Lung (tissue), 12 donors: ENCODE measurements around the gene CBFA2T2. TPM values are rescaled to one million over a fixed set of nuclear protein-coding genes. Genes with fewer than 3 reads are reported as not detected.

Source experiments
- ATAC-seq: fragments of 200-7000 bp; cut with Tn5 transposase; one replicate; pipeline ENCODE4 v1.9.1; 2020; ENCODE audit warnings: moderate number of reproducible peaks; ENCODE audit not compliant: insufficient read depth, low FRiP score
- DNase-seq, 3 donors: peaks; one replicate each; pipeline ENCODE4 v3.0.0-alpha.2; 2013 to 2017
- H3K27ac ChIP-seq, 2 donors: one replicate each; pipeline ENCODE4 v1.5.1; 2013; ENCODE audit warnings: mild to moderate bottlenecking in 2 of 2, moderate library complexity in 2 of 2, control low read depth in 1 of 2, inconsistent platforms in 1 of 2, low read depth in 1 of 2, low read length in 1 of 2
- H3K27me3 ChIP-seq, 3 donors: one replicate each; pipeline ENCODE4 v1.5.1; 2013; ENCODE audit warnings: low read length in 2 of 3; ENCODE audit not compliant: control insufficient read depth in 3 of 3, insufficient read depth in 3 of 3
- H3K36me3 ChIP-seq, 4 donors: one replicate each; pipeline ENCODE4 v1.5.1; 2013; ENCODE audit warnings: low read length in 4 of 4, mild to moderate bottlenecking in 1 of 4, moderate library complexity in 1 of 4; ENCODE audit not compliant: control insufficient read depth in 4 of 4, insufficient read depth in 4 of 4
- H3K4me1 ChIP-seq, 5 donors: one replicate each; pipeline ENCODE4 v1.5.1; 2013; ENCODE audit warnings: low read length in 5 of 5, mild to moderate bottlenecking in 2 of 5, moderate library complexity in 1 of 5; ENCODE audit not compliant: control insufficient read depth in 5 of 5, insufficient read depth in 5 of 5
- H3K4me3 ChIP-seq: one replicate; pipeline ENCODE4 v1.5.1; 2013; ENCODE audit warnings: mild to moderate bottlenecking, control low read depth, moderate library complexity
- H3K9ac ChIP-seq, 2 donors: one replicate each; pipeline ENCODE4 v1.5.1; 2013; ENCODE audit warnings: low read length in 2 of 2, control low read depth in 1 of 2; ENCODE audit not compliant: insufficient read depth in 1 of 2
- H3K9me3 ChIP-seq, 4 donors: one replicate each; pipeline ENCODE4 v1.5.1; 2013; ENCODE audit warnings: low read length in 3 of 4, mild to moderate bottlenecking in 1 of 4, moderate library complexity in 1 of 4; ENCODE audit not compliant: control insufficient read depth in 4 of 4, insufficient read depth in 3 of 4
- CTCF ChIP-seq: IDR thresholded peaks from 2 replicates; pipeline ENCODE4 v1.5.1; 2012; ENCODE audit warnings: mild to moderate bottlenecking; ENCODE audit errors: control extremely low read depth, extremely low read depth
- WGBS, 2 donors: extraction: QIAGEN DNeasy Blood & Tissue Kit; methylation state at CpG; one replicate each; pipeline ENCODE4 v1.1.7; 2013; 5-methylcytosine and 5-hydroxymethylcytosine counted together
- polyA plus RNA-seq, 2 donors: library from polyadenylated mRNA; stranded (reverse); fragments of 200-250 nt; gene quantifications; one replicate each; pipeline ENCODE4 v1.2.1, GENCODE V29; 2013
- total RNA-seq, 2 donors: library from RNA; depleted of rRNA in 1 of 2; stranded (reverse); fragments of >200 nt in 1 of 2; gene quantifications; one replicate each; pipeline ENCODE4 v1.2.1, GENCODE V29; 2014 to 2021
- donor health status: control.
- donor health status: control.
- donor health status: Bipolar disorder and iron deficiency.
- donor health status: healthy.
- donor health status: DM: yes; HTN: yes; CAD: no.

The CBFA2T2 gene
- total and polyA plus RNA-seq, 4 donors: 5.1 to 19.1 (median 8.2) TPM

GRCh38 chr20:33685328-33686099 is 195.6 kb downstream of the CBFA2T2 start:
- Histone ChIP-seq H3K4me1 (peaks cover 0 to 28% (median 18%) of the 10 kb centered on the region in 5 donors), H3K36me3 (no peaks in the 10 kb centered on the region), H3K4me3 (peak overlapping the region; percentile 36), H3K9me3 (no peaks in the 10 kb centered on the region), H3K27me3 (no peaks in the 10 kb centered on the region), H3K9ac (no peak overlapping the region), H3K27ac (no peak overlapping the region)
- 2% methylated on average over 36 to 53 of the region's 53 CpGs for WGBS, 2 donors
- TF ChIP-seq CTCF: no peak
- DNase-seq: no peak
- ATAC-seq: no peak

GRCh38 chr20:33686100-33686983 is 196.4 kb downstream of the CBFA2T2 start, which contains the start of gene E2F1:
Gene E2F1 (minus strand): TSS chr20:33686385. CDS start chr20:33686264, 121 bp downstream.
- Histone ChIP-seq H3K27me3 (no peaks in the 10 kb centered on the region), H3K4me3 (peak within 1 kb of the TSS; percentile 36), H3K9ac (no peak within 1 kb of the TSS), H3K9me3 (no peaks in the 10 kb centered on the region), H3K36me3 (no peaks in the 10 kb centered on the region), H3K4me1 (peaks cover 0 to 28% (median 18%) of the 10 kb centered on the region in 5 donors), H3K27ac (peak within 1 kb of the TSS in 1 of 2 donors; percentile 50)
- ATAC-seq: peak; percentile 99
- peak; percentile 16 for TF ChIP-seq CTCF
- WGBS, 2 donors: 2 to 3% methylated on average over 56 to 101 of the region's 101 CpGs
- DNase-seq: peak; percentile 95 to 97 (median 97)

DNA sequence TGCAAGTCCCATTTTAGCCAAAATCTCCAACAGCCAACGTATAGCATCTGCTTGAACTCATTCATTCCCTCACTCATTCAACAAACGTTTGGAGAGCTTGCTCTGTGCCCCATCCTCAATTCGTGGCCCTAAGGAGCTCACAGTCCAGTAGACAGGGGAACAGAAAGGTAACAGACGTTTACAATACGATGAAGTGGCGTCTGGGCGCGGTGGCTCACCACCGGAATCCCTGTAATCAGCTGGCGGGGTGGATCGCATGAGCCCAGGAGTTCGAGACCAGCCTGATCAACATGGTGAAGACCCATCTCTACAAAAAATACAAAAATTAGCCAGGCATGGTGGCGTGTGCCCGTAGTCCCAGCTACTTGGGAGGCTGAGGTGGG is 197.1 kb downstream of the CBFA2T2 start:
- TF ChIP-seq CTCF: no peak
- peaks cover 0 to 28% (median 18%) of the 10 kb centered on the region in 5 donors for H3K4me1 ChIP-seq
- H3K36me3 ChIP-seq: no peaks in the 10 kb centered on the region
- ATAC-seq: no peak
- H3K9me3 ChIP-seq: no peaks in the 10 kb centered on the region
- no peak overlapping the region for H3K9ac ChIP-seq
- H3K27me3 ChIP-seq: no peaks in the 10 kb centered on the region
- no peak for DNase-seq
- peak overlapping the region in 1 of 2 donors; percentile 50 for H3K27ac ChIP-seq
- 77 to 85% methylated on average over 14 of the region's 14 CpGs for WGBS, 2 donors
- no peak overlapping the region for H3K4me3 ChIP-seq
